Activated T-helper 1 cell treated with anti-CD3 and anti-CD28 coated beads, Interleukin-2, amount 50 U/mL, for 16 hours (primary cell): ENCODE measurements around the gene IL13.
"Not testable (repeated sequence)": the region's sequence is repeated elsewhere in the genome, so short reads cannot be mapped to it uniquely, and the experiment has no call there.

Experiments used
- DNase-seq, 2 donors: peaks; one replicate each; pipeline ENCODE4 v3.0.0-alpha.2; 2020; ENCODE audit warnings: low read depth in 1 of 2, low spot score in 1 of 2

The IL13 gene

GRCh38 chr5:132688536-132689339 is 30.8 kb downstream of the IL13 start:
- DNase-seq: no peak

GRCh38 chr5:132689513-132689912 is 31.5 kb downstream of the IL13 start:
- DNase-seq: no peak

- no peak for DNase-seq
These were observed 32.2 kb downstream of the IL13 start for GRCh38 chr5:132690156-132690555.

- DNase-seq: not testable (repeated sequence)
These were observed 34.0 kb downstream of the IL13 start for GRCh38 chr5:132691755-132692631.

- no peak for DNase-seq
These were observed 34.6 kb downstream of the IL13 start for GRCh38 chr5:132692632-132692967.

- DNase-seq: no peak
These were observed 38.0 kb downstream of the IL13 start for GRCh38 chr5:132695956-132696355.

- no peak for DNase-seq
These were observed 46.9 kb downstream of the IL13 start for GRCh38 chr5:132704875-132705274.

- no peak for DNase-seq
These were observed 50.7 kb downstream of the IL13 start for GRCh38 chr5:132708645-132709044.
